Loucy (cell line): ENCODE measurements around the gene COG1.

Experiments
- H2AFZ ChIP-seq: fragments of 200-600 bp; sonication (generic); 2 replicates; pipeline ENCODE4 v1.6.0; 2016; ENCODE audit warnings: antibody characterized with exemption, mild to moderate bottlenecking, low read length, moderate library complexity
- H3F3A ChIP-seq: fragments of 200-600 bp; 2 replicates; pipeline ENCODE4 v1.6.0; 2016; ENCODE audit warnings: antibody characterized with exemption, low read depth, mild to moderate bottlenecking
- H3K27me3 ChIP-seq: fragments of 200-600 bp; sonication (generic); 2 replicates; pipeline ENCODE4 v1.6.1; 2014; ENCODE audit warnings: low read length, mild to moderate bottlenecking; ENCODE audit not compliant: insufficient read depth, poor library complexity, severe bottlenecking
- H3K36me3 ChIP-seq: fragments of 200-600 bp; sonication (generic); 2 replicates; pipeline ENCODE4 v1.6.1; 2016; ENCODE audit warnings: low read length; ENCODE audit not compliant: insufficient read depth
- H3K4me1 ChIP-seq: fragments of 200-600 bp; sonication (generic); 2 replicates; pipeline ENCODE4 v1.5.1; 2014; ENCODE audit warnings: low read length, mild to moderate bottlenecking; ENCODE audit not compliant: insufficient read depth, poor library complexity, severe bottlenecking
- H3K4me2 ChIP-seq: fragments of 200-600 bp; sonication (generic); 2 replicates; pipeline ENCODE4 v1.6.0; 2014; ENCODE audit warnings: antibody characterized with exemption, low read length, low read depth, mild to moderate bottlenecking; ENCODE audit not compliant: poor library complexity, severe bottlenecking
- H3K4me3 ChIP-seq: fragments of 200-600 bp; sonication (generic); 2 replicates; pipeline ENCODE4 v1.5.1; 2014; ENCODE audit warnings: low read length, mild to moderate bottlenecking, mixed read lengths; ENCODE audit not compliant: poor library complexity, severe bottlenecking
- H3K79me2 ChIP-seq: fragments of 200-600 bp; sonication (generic); 2 replicates; pipeline ENCODE4 v1.6.1; 2014; ENCODE audit warnings: low read length; ENCODE audit not compliant: insufficient read depth
- H3K9ac ChIP-seq: fragments of 200-600 bp; sonication (generic); 2 replicates; pipeline ENCODE4 v1.6.0; 2014; ENCODE audit warnings: mild to moderate bottlenecking, low read depth, low read length, moderate library complexity; ENCODE audit not compliant: poor library complexity, severe bottlenecking
- H3K9me2 ChIP-seq: fragments of 200-600 bp; sonication (generic); replicated peaks from 2 replicates; pipeline ENCODE4 v1.6.1; 2016; ENCODE audit warnings: low read depth, low read length, mixed read lengths
- H3K9me3 ChIP-seq: fragments of 200-600 bp; sonication (generic); 2 replicates; pipeline ENCODE4 v1.6.1; 2014; ENCODE audit warnings: mild to moderate bottlenecking, antibody characterized with exemption, low read length, low read depth; ENCODE audit not compliant: insufficient read depth
- H4K20me1 ChIP-seq: fragments of 200-600 bp; sonication (generic); 2 replicates; pipeline ENCODE4 v1.6.0; 2014; ENCODE audit warnings: antibody characterized with exemption, low read length, mild to moderate bottlenecking; ENCODE audit not compliant: insufficient read depth, poor library complexity, severe bottlenecking
- EZH2phosphoT487 ChIP-seq: fragments of 200-600 bp; IDR thresholded peaks from 2 replicates; pipeline ENCODE4 v1.6.1; 2018; ENCODE audit warnings: antibody characterized with exemption, mild to moderate bottlenecking, moderate library complexity, borderline replicate concordance
- TF ChIP-seq, protein P1 (sequence below): fragments of 200-600 bp; sonication (generic); conservative IDR thresholded peaks from 2 replicates; pipeline ENCODE4 v1.5.1; 2014; ENCODE audit warnings: mild to moderate bottlenecking, antibody characterized with exemption, low read length

The COG1 gene

DNA sequence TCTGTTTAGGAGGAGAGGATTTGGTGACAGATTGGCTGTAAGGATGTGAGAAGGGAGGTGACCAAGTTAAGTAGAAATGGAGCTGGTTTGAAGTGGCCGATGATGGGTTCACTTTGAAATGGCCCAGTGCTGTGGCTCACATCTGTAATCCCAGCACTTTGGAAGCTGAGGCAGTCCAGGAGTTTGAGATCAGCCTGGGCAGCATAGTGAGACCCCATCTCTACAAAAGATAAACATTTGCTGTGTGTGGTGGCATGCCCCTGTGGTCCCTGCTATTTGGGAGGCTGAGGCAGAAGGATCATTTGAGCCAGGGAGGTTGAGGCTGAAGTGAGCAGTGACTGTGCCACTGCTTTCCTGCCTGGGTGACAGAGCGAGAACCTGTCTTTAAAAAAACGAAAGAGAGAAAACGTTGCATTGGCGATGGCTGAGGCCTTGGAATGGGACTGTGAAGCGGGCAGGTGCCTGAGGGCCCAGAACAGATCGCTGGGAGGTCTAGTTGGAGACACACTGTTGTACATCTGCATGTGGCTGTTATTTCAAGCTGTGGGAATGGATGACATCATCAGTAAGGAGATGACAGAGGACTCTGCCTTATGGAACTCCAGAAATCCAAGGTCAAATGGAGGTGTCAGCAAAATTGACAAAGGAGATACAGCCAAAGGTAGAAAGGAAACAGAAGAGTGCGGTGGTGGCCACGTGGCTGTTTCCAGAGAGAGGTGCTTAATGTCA lies 5.5 kb downstream of the COG1 start:
- H3K79me2 ChIP-seq: peaks cover 69% of the 10 kb centered on the region
- H3K9me3 ChIP-seq: no peaks in the 10 kb centered on the region
- no peak for TF ChIP-seq EZH2phosphoT487
- TF ChIP-seq, protein P1, sequence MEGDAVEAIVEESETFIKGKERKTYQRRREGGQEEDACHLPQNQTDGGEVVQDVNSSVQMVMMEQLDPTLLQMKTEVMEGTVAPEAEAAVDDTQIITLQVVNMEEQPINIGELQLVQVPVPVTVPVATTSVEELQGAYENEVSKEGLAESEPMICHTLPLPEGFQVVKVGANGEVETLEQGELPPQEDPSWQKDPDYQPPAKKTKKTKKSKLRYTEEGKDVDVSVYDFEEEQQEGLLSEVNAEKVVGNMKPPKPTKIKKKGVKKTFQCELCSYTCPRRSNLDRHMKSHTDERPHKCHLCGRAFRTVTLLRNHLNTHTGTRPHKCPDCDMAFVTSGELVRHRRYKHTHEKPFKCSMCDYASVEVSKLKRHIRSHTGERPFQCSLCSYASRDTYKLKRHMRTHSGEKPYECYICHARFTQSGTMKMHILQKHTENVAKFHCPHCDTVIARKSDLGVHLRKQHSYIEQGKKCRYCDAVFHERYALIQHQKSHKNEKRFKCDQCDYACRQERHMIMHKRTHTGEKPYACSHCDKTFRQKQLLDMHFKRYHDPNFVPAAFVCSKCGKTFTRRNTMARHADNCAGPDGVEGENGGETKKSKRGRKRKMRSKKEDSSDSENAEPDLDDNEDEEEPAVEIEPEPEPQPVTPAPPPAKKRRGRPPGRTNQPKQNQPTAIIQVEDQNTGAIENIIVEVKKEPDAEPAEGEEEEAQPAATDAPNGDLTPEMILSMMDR: no peak
- H3F3A ChIP-seq: peaks cover 8% of the 10 kb centered on the region; the same call in 1 of the 2 replicates
- H3K4me3 ChIP-seq: no peak overlapping the region
- peaks cover 55% of the 10 kb centered on the region for H3K36me3 ChIP-seq
- H2AFZ ChIP-seq: no peak overlapping the region
- H4K20me1 ChIP-seq: peaks cover 5% of the 10 kb centered on the region
- H3K9ac ChIP-seq: no peak overlapping the region
- H3K9me2 ChIP-seq: no peaks in the 10 kb centered on the region
- H3K27me3 ChIP-seq: no peaks in the 10 kb centered on the region
- peaks cover 38% of the 10 kb centered on the region for H3K4me1 ChIP-seq
- no peak overlapping the region for H3K4me2 ChIP-seq

GRCh38 chr17:73198930-73199260 lies 6.0 kb downstream of the COG1 start:
- Histone ChIP-seq H3F3A (peaks cover 12% of the 10 kb centered on the region), H3K36me3 (peaks cover 55% of the 10 kb centered on the region), H2AFZ (no peak overlapping the region), H3K4me2 (no peak overlapping the region), H3K79me2 (peaks cover 64% of the 10 kb centered on the region), H3K9ac (no peak overlapping the region), H3K4me3 (no peak overlapping the region), H3K9me2 (no peaks in the 10 kb centered on the region), H3K27me3 (no peaks in the 10 kb centered on the region), H3K9me3 (no peaks in the 10 kb centered on the region), H4K20me1 (peaks cover 5% of the 10 kb centered on the region), H3K4me1 (peaks cover 34% of the 10 kb centered on the region)
- no peak for TF ChIP-seq EZH2phosphoT487
- TF ChIP-seq, protein P1: no peak

- H3K9ac ChIP-seq: no peak overlapping the region
- H3K4me1 ChIP-seq: peaks cover 36% of the 10 kb centered on the region
- TF ChIP-seq EZH2phosphoT487: no peak
- TF ChIP-seq, protein P1: no peak
- H3K9me3 ChIP-seq: no peaks in the 10 kb centered on the region
- H4K20me1 ChIP-seq: peaks cover 5% of the 10 kb centered on the region
- H2AFZ ChIP-seq: no peak overlapping the region
- H3K4me3 ChIP-seq: no peak overlapping the region
- H3K79me2 ChIP-seq: peaks cover 58% of the 10 kb centered on the region
- H3K9me2 ChIP-seq: no peaks in the 10 kb centered on the region
- no peaks in the 10 kb centered on the region for H3K27me3 ChIP-seq
- peaks cover 55% of the 10 kb centered on the region for H3K36me3 ChIP-seq
- H3K4me2 ChIP-seq: no peak overlapping the region
- H3F3A ChIP-seq: peaks cover 13% of the 10 kb centered on the region
These were observed 7.0 kb downstream of the COG1 start for GRCh38 chr17:73199751-73200317.
